IPS DF 6.9 (cell line): ENCODE measurements around the gene CD209.

Experiments used
- DNase-seq: peaks from one replicate; pipeline ENCODE4 v3.0.0-alpha.2; 2013; ENCODE audit warnings: low read depth, low spot score
- H3K27ac ChIP-seq: one replicate; pipeline ENCODE4 v1.5.1; 2013; ENCODE audit warnings: low read length, control low read depth
- H3K27me3 ChIP-seq: 2 replicates; pipeline ENCODE4 v1.6.1; 2013; ENCODE audit warnings: mild to moderate bottlenecking, low read length; ENCODE audit not compliant: control insufficient read depth, insufficient read depth
- H3K36me3 ChIP-seq: 2 replicates; pipeline ENCODE4 v1.6.1; 2013; ENCODE audit warnings: low read length; ENCODE audit not compliant: control insufficient read depth, insufficient read depth
- H3K4me1 ChIP-seq: 2 replicates; pipeline ENCODE4 v1.6.1; 2013; ENCODE audit warnings: low read length; ENCODE audit not compliant: control insufficient read depth, insufficient read depth
- H3K4me3 ChIP-seq: 2 replicates; pipeline ENCODE4 v1.5.1; 2013; ENCODE audit warnings: mild to moderate bottlenecking, low read length
- H3K9me3 ChIP-seq: 2 replicates; pipeline ENCODE4 v1.6.1; 2013; ENCODE audit warnings: low read length, inconsistent platforms; ENCODE audit not compliant: control insufficient read depth, insufficient read depth
- WGBS: extraction: QIAGEN DNeasy Blood & Tissue Kit; methylation state at CpG from one replicate; pipeline ENCODE4 v1.1.7; 2013; ENCODE audit warnings: mixed read lengths, missing lambda C conversion rate; ENCODE audit not compliant: insufficient read length, insufficient coverage; 5-methylcytosine and 5-hydroxymethylcytosine counted together

CD209 gene

GRCh38 chr19:7739801-7740681, 7.3 kb downstream of the CD209 start:
- Histone ChIP-seq H3K36me3 (no peaks in the 10 kb centered on the region), H3K27me3 (no peaks in the 10 kb centered on the region), H3K9me3 (no peaks in the 10 kb centered on the region), H3K4me3 (no peak overlapping the region), H3K27ac (no peak overlapping the region), H3K4me1 (no peaks in the 10 kb centered on the region)
- DNase-seq, result no peak
- WGBS, result no CpG with 5 or more reads among the region's 19 CpGs

- Histone ChIP-seq H3K9me3 (no peaks in the 10 kb centered on the region), H3K4me3 (no peak overlapping the region), H3K4me1 (no peaks in the 10 kb centered on the region), H3K36me3 (no peaks in the 10 kb centered on the region), H3K27me3 (no peaks in the 10 kb centered on the region), H3K27ac (no peak overlapping the region)
- DNase-seq, result no peak
- no CpG with 5 or more reads among the region's 2 CpGs for WGBS
Observed at GRCh38 chr19:7739211-7739755, 8.1 kb downstream of the CD209 start.

- Histone ChIP-seq H3K9me3 (no peaks in the 10 kb centered on the region), H3K27ac (no peak overlapping the region), H3K36me3 (no peaks in the 10 kb centered on the region), H3K4me3 (no peak overlapping the region), H3K27me3 (no peaks in the 10 kb centered on the region), H3K4me1 (no peaks in the 10 kb centered on the region)
- DNase-seq, result no peak
- no CpG with 5 or more reads among the region's 7 CpGs for WGBS
Observed at GRCh38 chr19:7738023-7738422, 9.3 kb downstream of the CD209 start.

- H3K4me3 ChIP-seq, result no peak overlapping the region
- H3K9me3 ChIP-seq, result no peaks in the 10 kb centered on the region
- no peak overlapping the region for H3K27ac ChIP-seq
- WGBS, result no CpG with 5 or more reads among the region's 11 CpGs
- no peaks in the 10 kb centered on the region for H3K36me3 ChIP-seq
- DNase-seq, result no peak
- no peaks in the 10 kb centered on the region for H3K4me1 ChIP-seq
- H3K27me3 ChIP-seq, result no peaks in the 10 kb centered on the region
Observed at GRCh38 chr19:7737215-7737614, 10.1 kb downstream of the CD209 start.

- Histone ChIP-seq H3K27me3 (no peaks in the 10 kb centered on the region), H3K4me3 (no peak overlapping the region), H3K27ac (no peak overlapping the region), H3K9me3 (no peaks in the 10 kb centered on the region), H3K4me1 (no peaks in the 10 kb centered on the region), H3K36me3 (no peaks in the 10 kb centered on the region)
- no peak for DNase-seq
- WGBS, result no CpG with 5 or more reads among the region's 1 CpG
Observed at GRCh38 chr19:7736148-7736547, 11.2 kb downstream of the CD209 start.

- no peak overlapping the region for H3K4me3 ChIP-seq
- H3K27me3 ChIP-seq, result peaks cover 2% of the 10 kb centered on the region; the same call in 1 of the 2 replicates
- no peak overlapping the region for H3K27ac ChIP-seq
- no CpG with 5 or more reads among the region's 12 CpGs for WGBS
- no peaks in the 10 kb centered on the region for H3K36me3 ChIP-seq
- H3K9me3 ChIP-seq, result no peaks in the 10 kb centered on the region
- H3K4me1 ChIP-seq, result peaks cover 1% of the 10 kb centered on the region; the same call in 1 of the 2 replicates
- no peak for DNase-seq
Observed at GRCh38 chr19:7734220-7735203, 12.8 kb downstream of the CD209 start.

- Histone ChIP-seq H3K4me1 (peaks cover 1% of the 10 kb centered on the region; the same call in 1 of the 2 replicates), H3K27ac (no peak overlapping the region), H3K9me3 (no peaks in the 10 kb centered on the region), H3K27me3 (peaks cover 3% of the 10 kb centered on the region; the same call in 1 of the 2 replicates), H3K4me3 (no peak overlapping the region), H3K36me3 (no peaks in the 10 kb centered on the region)
- no CpG with 5 or more reads among the region's 6 CpGs for WGBS
- DNase-seq, result no peak
Observed at GRCh38 chr19:7733376-7733775, 14.0 kb downstream of the CD209 start.

GRCh38 chr19:7732045-7732444, 15.3 kb downstream of the CD209 start, which contains the start of gene CLEC4G:
CLEC4G (minus strand) TSS chr19:7732110; CDS start chr19:7732102, 8 bp downstream.
- no peak within 1 kb of the TSS; the same call in 1 of the 2 replicates for H3K4me3 ChIP-seq
- H3K9me3 ChIP-seq, result no peaks in the 10 kb centered on the region
- H3K36me3 ChIP-seq, result no peaks in the 10 kb centered on the region
- no peak within 1 kb of the TSS for H3K27ac ChIP-seq
- no CpG with 5 or more reads among the region's 9 CpGs for WGBS
- H3K4me1 ChIP-seq, result peaks cover 1% of the 10 kb centered on the region; the same call in 1 of the 2 replicates
- peaks cover 4% of the 10 kb centered on the region; the same call in 1 of the 2 replicates for H3K27me3 ChIP-seq
- DNase-seq, result no peak

GRCh38 chr19:7731615-7732014, 15.7 kb downstream of the CD209 start:
- WGBS, result no CpG with 5 or more reads among the region's 5 CpGs
- Histone ChIP-seq H3K27me3 (peaks cover 4% of the 10 kb centered on the region; the same call in 1 of the 2 replicates), H3K4me1 (peaks cover 1% of the 10 kb centered on the region; the same call in 1 of the 2 replicates)

GRCh38 chr19:7731218-7731595, 16.1 kb downstream of the CD209 start:
- peaks cover 4% of the 10 kb centered on the region; the same call in 1 of the 2 replicates for H3K27me3 ChIP-seq
- WGBS, result no CpG with 5 or more reads among the region's 39 CpGs
- DNase-seq, result no peak

More at GRCh38 chr19:7731615-7732014, 15.7 kb downstream of the CD209 start:
- no peak overlapping the region for H3K27ac ChIP-seq
- H3K36me3 ChIP-seq, result no peaks in the 10 kb centered on the region
- H3K9me3 ChIP-seq, result no peaks in the 10 kb centered on the region
- no peak overlapping the region for H3K4me3 ChIP-seq
- DNase-seq, result no peak

More at GRCh38 chr19:7731218-7731595, 16.1 kb downstream of the CD209 start:
- Histone ChIP-seq H3K9me3 (no peaks in the 10 kb centered on the region), H3K36me3 (no peaks in the 10 kb centered on the region), H3K4me3 (no peak overlapping the region), H3K27ac (no peak overlapping the region), H3K4me1 (peaks cover 1% of the 10 kb centered on the region; the same call in 1 of the 2 replicates)
